ENCODE results near the gene CAMK2D.
A peak's percentile ranks its signal among the peaks of the same experiment; 100 is the strongest.

The CAMK2D gene

GRCh38 chr4:113563691-113564378, 197.7 kb downstream of the CAMK2D start:
- FAIRE-seq = no peak

GRCh38 chr4:113561758-113562157, 199.8 kb downstream of the CAMK2D start:
- no peak for FAIRE-seq

GRCh38 chr4:113561092-113561491, 200.4 kb downstream of the CAMK2D start:
- FAIRE-seq = no peak

- FAIRE-seq = no peak
Observed at GRCh38 chr4:113560579-113560978, 201.0 kb downstream of the CAMK2D start.

- FAIRE-seq = no peak
Observed at GRCh38 chr4:113559947-113560346, 201.6 kb downstream of the CAMK2D start.

- no peak for FAIRE-seq
Observed at GRCh38 chr4:113556382-113557134, 205.0 kb downstream of the CAMK2D start.

- FAIRE-seq = no peak
Observed at GRCh38 chr4:113555868-113556267, 205.7 kb downstream of the CAMK2D start.

- no peak for FAIRE-seq
Observed at GRCh38 chr4:113553082-113553481, 208.5 kb downstream of the CAMK2D start.

GRCh38 chr4:113550510-113550909, 211.0 kb downstream of the CAMK2D start:
- no peak for FAIRE-seq

- FAIRE-seq = no peak
Observed at GRCh38 chr4:113548303-113548702, 213.2 kb downstream of the CAMK2D start.

GRCh38 chr4:113547487-113548042, 214.0 kb downstream of the CAMK2D start:
- peak; percentile 31 for FAIRE-seq

- no peak for FAIRE-seq
Observed at GRCh38 chr4:113541933-113542332, 219.6 kb downstream of the CAMK2D start.

GRCh38 chr4:113540859-113541258, 220.7 kb downstream of the CAMK2D start:
- FAIRE-seq = no peak

GRCh38 chr4:113539408-113539807, 222.1 kb downstream of the CAMK2D start:
- no peak for FAIRE-seq

GRCh38 chr4:113537628-113538027, 223.9 kb downstream of the CAMK2D start:
- FAIRE-seq = no peak

- FAIRE-seq = no peak
Observed at GRCh38 chr4:113537203-113537602, 224.3 kb downstream of the CAMK2D start.

GRCh38 chr4:113534711-113535110, 226.8 kb downstream of the CAMK2D start:
- no peak for FAIRE-seq

GRCh38 chr4:113531572-113531971, 230.0 kb downstream of the CAMK2D start:
- peak; percentile 12 for FAIRE-seq

GRCh38 chr4:113528395-113528794, 233.1 kb downstream of the CAMK2D start:
- no peak for FAIRE-seq

- FAIRE-seq = no peak
Observed at GRCh38 chr4:113525521-113525920, 236.0 kb downstream of the CAMK2D start.

GRCh38 chr4:113524505-113525186, 236.9 kb downstream of the CAMK2D start:
- FAIRE-seq = no peak

- no peak for FAIRE-seq
Observed at GRCh38 chr4:113524096-113524495, 237.4 kb downstream of the CAMK2D start.

- no peak for FAIRE-seq
Observed at GRCh38 chr4:113522433-113522832, 239.1 kb downstream of the CAMK2D start.
